Measurements from ENCODE around the gene RNF148. TPM values are rescaled to one million over a fixed set of nuclear protein-coding genes. Genes with fewer than 3 reads are reported as not detected.

The RNF148 gene
- total and polyA plus RNA-seq, 9 of the 15 experiments (the other 6 are each of a cell fraction or from before 2014, with no cell fraction given) = not detected

GRCh38 chr7:122727354-122727753 is 24.6 kb upstream of the RNF148 start:
- 0 out of 2 replicates have a peak, but pooled peaks cover 3% of the 10 kb centered on the region for H3K9me3 ChIP-seq (replicated peaks; ENCODE audit: control insufficient read depth, insufficient read depth, low read depth, low read length)
- H3K9me1 ChIP-seq (ENCODE audit: control insufficient read depth, insufficient read depth, low read length) = no peaks in the 10 kb centered on the region
- no peak for ATAC-seq
- H3K4me2 ChIP-seq (ENCODE audit: insufficient read depth, low read length) = no peak overlapping the region
- no peak for DNase-seq (ENCODE audit: extremely low read depth in 1 of 4, low spot score in 3 of 4)
- in situ Hi-C loops (cut with MboI) (no loop called here), intact Hi-C loops (cut with micrococcal nuclease) (no loop called here)
- no peaks in the 10 kb centered on the region for H3K27me3 ChIP-seq (ENCODE audit: control insufficient read depth in 2 of 2, insufficient read depth in 2 of 2, low read length in 2 of 2)
- no peaks in the 10 kb centered on the region for H3K79me2 ChIP-seq (ENCODE audit: control insufficient read depth, insufficient read depth, low read length)
- no peak overlapping the region for H3K27ac ChIP-seq (ENCODE audit: extremely low read depth, low read depth, low read length)
- ChIA-PET CTCF (ENCODE audit: low intra/inter-chr PET ratio) (no interaction called here), POLR2A (no interaction called here)
- no peak for TF ChIP-seq RERE (CRISPR knock-in tag; IDR thresholded peaks at IDR 0.05; ENCODE audit: borderline replicate concordance)
- TF ChIP-seq PTBP1 (IDR thresholded peaks at IDR 0.05; ENCODE audit: low read depth, low read length) = no peak
- no peak for TF ChIP-seq SRF (CRISPR knock-in tag; IDR thresholded peaks at IDR 0.05)
- TF ChIP-seq RBM39 (optimal IDR thresholded peaks at IDR 0.05; ENCODE audit: low read depth, low read length) = no peak
- TF ChIP-seq NFRKB (IDR thresholded peaks at IDR 0.05; ENCODE audit: low read depth) = no peak
- TF ChIP-seq KDM5B (IDR thresholded peaks at IDR 0.05; ENCODE audit: insufficient replicate concordance, low read depth, low read length) = no peak
- no peak for TF ChIP-seq PCBP1 (IDR thresholded peaks at IDR 0.05; ENCODE audit: low read depth, low read length, poor library complexity, severe bottlenecking)
- TF ChIP-seq SP1 (CRISPR knock-in tag; IDR thresholded peaks at IDR 0.05) = no peak
- TF ChIP-seq, protein P1, sequence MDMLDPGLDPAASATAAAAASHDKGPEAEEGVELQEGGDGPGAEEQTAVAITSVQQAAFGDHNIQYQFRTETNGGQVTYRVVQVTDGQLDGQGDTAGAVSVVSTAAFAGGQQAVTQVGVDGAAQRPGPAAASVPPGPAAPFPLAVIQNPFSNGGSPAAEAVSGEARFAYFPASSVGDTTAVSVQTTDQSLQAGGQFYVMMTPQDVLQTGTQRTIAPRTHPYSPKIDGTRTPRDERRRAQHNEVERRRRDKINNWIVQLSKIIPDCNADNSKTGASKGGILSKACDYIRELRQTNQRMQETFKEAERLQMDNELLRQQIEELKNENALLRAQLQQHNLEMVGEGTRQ (CRISPR knock-in tag; IDR thresholded peaks at IDR 0.05) = no peak
- no peak for TF ChIP-seq YY1 (IDR thresholded peaks at IDR 0.05; ENCODE audit: borderline replicate concordance in 1 of 3, control insufficient read depth in 1 of 3, extremely low read depth in 1 of 3, insufficient read depth in 3 of 3, insufficient read length in 1 of 3, insufficient replicate concordance in 2 of 3, low read depth in 1 of 3, low read length in 2 of 3)
- H3K36me3 ChIP-seq (ENCODE audit: control insufficient read depth, insufficient read depth, low read length) = no peaks in the 10 kb centered on the region
- H3K4me3 ChIP-seq = no peak overlapping the region
- H3K4me1 ChIP-seq (replicated peaks in 1 of 2; ENCODE audit: control insufficient read depth in 2 of 2, insufficient read depth in 2 of 2, low read length in 2 of 2) = no peaks in the 10 kb centered on the region
- BruUV-seq (replicated peaks) = no TSS peak
- no peaks in the 10 kb centered on the region for H4K20me1 ChIP-seq (replicated peaks; ENCODE audit: control insufficient read depth, insufficient read depth, low read length)
- no peak overlapping the region for H2AFZ ChIP-seq (ENCODE audit: low read depth, low read length)
- FAIRE-seq = no peak
- H3K9ac ChIP-seq (ENCODE audit: insufficient read depth in 1 of 2, low read depth in 2 of 2, low read length in 2 of 2) = no peak overlapping the region
